Liver (tissue), 9 donors: ENCODE results near the gene TAP2. TPM values are rescaled to one million over a fixed set of nuclear protein-coding genes. Genes with fewer than 3 reads are reported as not detected.

Source experiments
- DNase-seq: peaks from one replicate; pipeline ENCODE4 v3.0.0-alpha.2; 2017; ENCODE audit warnings: low spot score
- H3K27ac ChIP-seq, 2 donors: one replicate each; pipeline ENCODE4 v1.7.0; 2013; ENCODE audit warnings: inconsistent platforms in 2 of 2, low read length in 2 of 2, control low read depth in 1 of 2, low read depth in 1 of 2, mild to moderate bottlenecking in 1 of 2
- H3K27me3 ChIP-seq, 4 donors: one replicate each; pipeline versions ENCODE4 v1.6.1 to v1.7.0; 2013; ENCODE audit warnings: low read length in 3 of 4, inconsistent platforms in 1 of 4, mild to moderate bottlenecking in 1 of 4, moderate library complexity in 1 of 4; ENCODE audit not compliant: control insufficient read depth in 4 of 4, insufficient read depth in 4 of 4
- H3K36me3 ChIP-seq, 4 donors: one replicate each; pipeline versions ENCODE4 v1.6.1 to v1.7.0; 2013; ENCODE audit warnings: low read length in 3 of 4, mild to moderate bottlenecking in 3 of 4, low read depth in 1 of 4, moderate library complexity in 1 of 4; ENCODE audit not compliant: control insufficient read depth in 4 of 4, insufficient read depth in 3 of 4
- H3K4me1 ChIP-seq, 4 donors: one replicate each; pipeline versions ENCODE4 v1.6.1 to v1.7.0; 2013; ENCODE audit warnings: low read length in 3 of 4, mild to moderate bottlenecking in 3 of 4, moderate library complexity in 1 of 4; ENCODE audit not compliant: control insufficient read depth in 4 of 4, insufficient read depth in 4 of 4
- H3K4me3 ChIP-seq, 3 donors: one replicate each; pipeline versions ENCODE4 v1.6.1 to v1.7.0; 2013; ENCODE audit warnings: low read length in 3 of 3, control low read depth in 1 of 3, low read depth in 1 of 3, mild to moderate bottlenecking in 1 of 3
- H3K9ac ChIP-seq, 2 donors: one replicate each; pipeline ENCODE4 v1.7.0; 2013; ENCODE audit warnings: low read length in 2 of 2, mild to moderate bottlenecking in 2 of 2, moderate library complexity in 2 of 2, control low read depth in 1 of 2, low read depth in 1 of 2
- H3K9me3 ChIP-seq, 4 donors: one replicate each; pipeline versions ENCODE4 v1.6.1 to v1.7.0; 2013; ENCODE audit warnings: low read length in 3 of 4; ENCODE audit not compliant: control insufficient read depth in 4 of 4
- EGR1 ChIP-seq, 2 donors: IDR thresholded peaks; 2 replicates each; pipeline ENCODE4 v1.6.1; 2016 to 2018; ENCODE audit warnings: antibody characterized with exemption in 2 of 2, low read depth in 2 of 2
- FOXA1 ChIP-seq: IDR thresholded peaks from 2 replicates; pipeline ENCODE4 v1.6.1; 2016; ENCODE audit warnings: antibody characterized with exemption
- FOXA2 ChIP-seq: IDR thresholded peaks from 2 replicates; pipeline ENCODE4 v1.6.1; 2016; ENCODE audit warnings: antibody characterized with exemption
- GABPA ChIP-seq, 2 donors: IDR thresholded peaks in 1 of 2; conservative IDR thresholded peaks in 1 of 2; 2 replicates each; pipeline ENCODE4 v1.6.1; 2016; ENCODE audit warnings: antibody characterized with exemption in 2 of 2, mild to moderate bottlenecking in 1 of 2, moderate library complexity in 1 of 2
- HNF4G ChIP-seq: IDR thresholded peaks from 2 replicates; pipeline ENCODE4 v1.6.1; 2016; ENCODE audit warnings: antibody characterized with exemption
- JUND ChIP-seq, 2 donors: IDR thresholded peaks; 2 replicates each; pipeline ENCODE4 v1.6.1; 2016; ENCODE audit warnings: antibody characterized with exemption in 2 of 2
- NR2F2 ChIP-seq: IDR thresholded peaks from 2 replicates; pipeline ENCODE4 v1.6.1; 2016; ENCODE audit warnings: antibody characterized with exemption
- RAD21 ChIP-seq, 2 donors: IDR thresholded peaks; 2 replicates each; pipeline ENCODE4 v1.6.1; 2016; ENCODE audit warnings: antibody characterized with exemption in 2 of 2, mild to moderate bottlenecking in 2 of 2
- REST ChIP-seq: IDR thresholded peaks from 2 replicates; pipeline ENCODE4 v1.6.1; 2016; ENCODE audit warnings: antibody characterized with exemption, mild to moderate bottlenecking
- RXRA ChIP-seq, 2 donors: IDR thresholded peaks; 2 replicates each; pipeline ENCODE4 v1.6.1; 2017 to 2018; ENCODE audit warnings: antibody characterized with exemption in 2 of 2, mild to moderate bottlenecking in 1 of 2
- SP1 ChIP-seq: IDR thresholded peaks from 2 replicates; pipeline ENCODE4 v1.6.1; 2018; ENCODE audit warnings: antibody characterized with exemption, mild to moderate bottlenecking
- TAF1 ChIP-seq: conservative IDR thresholded peaks from 2 replicates; pipeline ENCODE4 v1.6.1; 2016; ENCODE audit warnings: antibody characterized with exemption, mild to moderate bottlenecking
- ZBTB33 ChIP-seq: IDR thresholded peaks from 2 replicates; pipeline ENCODE4 v1.6.1; 2016; ENCODE audit warnings: antibody characterized with exemption
- WGBS: extraction: QIAGEN DNeasy Blood & Tissue Kit; methylation state at CpG from one replicate; pipeline ENCODE4 v1.1.7; 2013; 5-methylcytosine and 5-hydroxymethylcytosine counted together
- polyA plus RNA-seq, 2 donors: library from polyadenylated mRNA; stranded (reverse) in 1 of 2; unstranded in 1 of 2; fragments of 200-250 nt in 1 of 2; fragments of >200 nt in 1 of 2; fragmentation: Nextera tagmentation in 1 of 2; extraction: Ambion mirVana in 1 of 2; gene quantifications; one replicate each; pipeline versions ENCODE4 v1.2.1 to v1.2.3, GENCODE V29; 2013 to 2015
- total RNA-seq, 2 donors: library from RNA; depleted of rRNA; stranded (reverse); fragments of >200 nt; gene quantifications; one replicate each; pipeline ENCODE4 v1.2.3, GENCODE V29; 2014
- TF ChIP-seq, protein P1 (sequence below): IDR thresholded peaks from 2 replicates; pipeline ENCODE4 v1.6.1; 2016; ENCODE audit warnings: antibody characterized with exemption
- TF ChIP-seq, protein P2 (sequence below): IDR thresholded peaks from 2 replicates; pipeline ENCODE4 v1.6.1; 2016; ENCODE audit warnings: antibody characterized with exemption
- donor health status: healthy.
- donor health status: healthy.
- donor health status: healthy.
- donor health status: healthy.
- donor health status: healthy.

The TAP2 gene
- total and polyA plus RNA-seq, 4 donors: 2.2 to 14.9 (median 6.4) TPM

DNA sequence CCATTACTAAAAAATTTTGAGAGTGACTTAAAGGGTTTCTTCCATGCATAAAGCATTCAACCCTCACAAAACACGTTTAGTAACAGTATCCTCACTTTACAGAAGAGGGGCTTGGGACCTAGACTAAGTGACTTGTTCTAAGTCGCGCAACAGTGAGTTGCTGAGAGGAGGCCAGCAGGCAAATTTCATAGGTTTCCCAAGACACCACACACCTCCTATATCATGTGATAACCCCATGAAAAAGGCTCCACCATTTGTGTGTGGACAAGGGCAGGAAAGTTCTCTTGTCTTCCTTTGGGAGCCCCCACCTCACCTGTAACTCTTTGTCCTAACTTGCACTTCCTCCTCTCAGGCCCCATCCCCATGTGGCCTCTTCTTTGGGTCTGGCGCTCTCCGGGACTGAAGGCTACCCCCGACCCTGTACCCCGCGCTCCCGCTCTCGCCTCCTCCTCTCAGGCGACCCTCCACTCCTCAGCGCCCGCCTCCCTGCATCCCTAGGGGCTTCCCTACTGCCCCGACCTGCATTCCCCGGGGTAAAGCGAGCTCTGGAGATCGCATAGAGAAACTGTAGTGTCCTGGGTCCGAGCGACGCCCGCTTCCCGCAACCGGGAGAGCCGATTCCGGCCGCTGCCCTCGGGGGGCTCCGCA lies 4.9 kb upstream of the TAP2 start:
- WGBS: 3% methylated on average over 28 of the region's 28 CpGs
- peaks cover 6 to 49% (median 23%) of the 10 kb centered on the region in 4 donors for H3K4me1 ChIP-seq
- no peak for TF ChIP-seq RAD21 (IDR thresholded peaks at IDR 0.05)
- TF ChIP-seq FOXA1: peak; percentile 5
- no peak for TF ChIP-seq EGR1 (IDR thresholded peaks at IDR 0.05; ENCODE audit: low read depth in 2 of 2)
- TF ChIP-seq REST: no peak
- TF ChIP-seq, protein P1, sequence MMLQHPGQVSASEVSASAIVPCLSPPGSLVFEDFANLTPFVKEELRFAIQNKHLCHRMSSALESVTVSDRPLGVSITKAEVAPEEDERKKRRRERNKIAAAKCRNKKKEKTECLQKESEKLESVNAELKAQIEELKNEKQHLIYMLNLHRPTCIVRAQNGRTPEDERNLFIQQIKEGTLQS: no peak
- TF ChIP-seq, protein P2, sequence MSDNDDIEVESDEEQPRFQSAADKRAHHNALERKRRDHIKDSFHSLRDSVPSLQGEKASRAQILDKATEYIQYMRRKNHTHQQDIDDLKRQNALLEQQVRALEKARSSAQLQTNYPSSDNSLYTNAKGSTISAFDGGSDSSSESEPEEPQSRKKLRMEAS: no peak

GRCh38 chr6:32842690-32843089 lies 4.2 kb upstream of the TAP2 start:
- Histone ChIP-seq H3K9me3 (no peaks in the 10 kb centered on the region), H3K4me1 (peaks cover 9 to 52% (median 27%) of the 10 kb centered on the region in 4 donors), H3K27me3 (no peaks in the 10 kb centered on the region), H3K36me3 (peaks cover 2 to 21% (median 11%) of the 10 kb centered on the region in 4 donors), H3K9ac (peak overlapping the region in 1 of 2 donors; percentile 94), H3K4me3 (peak overlapping the region in 2 of 3 donors; percentile 75 to 91), H3K27ac (peak overlapping the region in 1 of 2 donors; percentile 94)
- TF ChIP-seq NR2F2 (no peak), EGR1 (IDR thresholded peaks at IDR 0.05; ENCODE audit: low read depth in 2 of 2) (no peak), FOXA2 (no peak), FOXA1 (no peak), RXRA (IDR thresholded peaks at IDR 0.05) (no peak), ZBTB33 (no peak), RAD21 (IDR thresholded peaks at IDR 0.05) (no peak), GABPA (IDR thresholded peaks at IDR 0.05 in 1 of 2, conservative IDR thresholded peaks at IDR 0.05 in 1 of 2) (no peak), HNF4G (no peak), SP1 (no peak), JUND (IDR thresholded peaks at IDR 0.05) (no peak), REST (no peak), TAF1 (no peak)
- TF ChIP-seq, protein P1: no peak
- 81% methylated on average over 8 of the region's 8 CpGs for WGBS
- no peak for DNase-seq

More for the DNA sequence above, 4.9 kb upstream of the TAP2 start:
- peak overlapping the region; percentile 75 to 91 (median 87) for H3K4me3 ChIP-seq
- H3K27ac ChIP-seq: peak overlapping the region; percentile 94 to 98
- H3K27me3 ChIP-seq: no peaks in the 10 kb centered on the region
- no peak for DNase-seq
- H3K9ac ChIP-seq: peak overlapping the region; percentile 41 to 94
- no peaks in the 10 kb centered on the region for H3K9me3 ChIP-seq
- H3K36me3 ChIP-seq: peaks cover 2 to 29% (median 18%) of the 10 kb centered on the region in 4 donors
